Measurements from ENCODE around the gene SLC16A1. TPM values are rescaled to one million over a fixed set of nuclear protein-coding genes. Genes with fewer than 3 reads are reported as not detected.

Gene SLC16A1
- polyA plus RNA-seq, 1 experiment = 78.7 TPM

- no peaks in the 10 kb centered on the region for H3K27me3 ChIP-seq (ENCODE audit: control insufficient read depth, insufficient read depth, low read length)
- CTCF ChIA-PET = interaction anchor here (0.6 to 0.7 kb wide), 2 partner anchors 34 to 186 kb away, joined by 4 read pairs; partner anchors contain the start of gene SLC16A1
- no peak overlapping the region for H3K27ac ChIP-seq (ENCODE audit: low read depth, low read length)
- no peak for DNase-seq (ENCODE audit: low read depth, low spot score)
- POLR2A ChIA-PET = no interaction called here
- TF ChIP-seq, protein P1, sequence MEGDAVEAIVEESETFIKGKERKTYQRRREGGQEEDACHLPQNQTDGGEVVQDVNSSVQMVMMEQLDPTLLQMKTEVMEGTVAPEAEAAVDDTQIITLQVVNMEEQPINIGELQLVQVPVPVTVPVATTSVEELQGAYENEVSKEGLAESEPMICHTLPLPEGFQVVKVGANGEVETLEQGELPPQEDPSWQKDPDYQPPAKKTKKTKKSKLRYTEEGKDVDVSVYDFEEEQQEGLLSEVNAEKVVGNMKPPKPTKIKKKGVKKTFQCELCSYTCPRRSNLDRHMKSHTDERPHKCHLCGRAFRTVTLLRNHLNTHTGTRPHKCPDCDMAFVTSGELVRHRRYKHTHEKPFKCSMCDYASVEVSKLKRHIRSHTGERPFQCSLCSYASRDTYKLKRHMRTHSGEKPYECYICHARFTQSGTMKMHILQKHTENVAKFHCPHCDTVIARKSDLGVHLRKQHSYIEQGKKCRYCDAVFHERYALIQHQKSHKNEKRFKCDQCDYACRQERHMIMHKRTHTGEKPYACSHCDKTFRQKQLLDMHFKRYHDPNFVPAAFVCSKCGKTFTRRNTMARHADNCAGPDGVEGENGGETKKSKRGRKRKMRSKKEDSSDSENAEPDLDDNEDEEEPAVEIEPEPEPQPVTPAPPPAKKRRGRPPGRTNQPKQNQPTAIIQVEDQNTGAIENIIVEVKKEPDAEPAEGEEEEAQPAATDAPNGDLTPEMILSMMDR (IDR thresholded peaks at IDR 0.05; ENCODE audit: low read depth, low read length) = no peak
- H3K4me3 ChIP-seq (ENCODE audit: low read depth, low read length) = no peak overlapping the region
- no peaks in the 10 kb centered on the region for H3K9me3 ChIP-seq (ENCODE audit: control insufficient read depth, insufficient read depth, low read length)
Measured at GRCh38 chr1:112990271-112990670, 34.3 kb upstream of the SLC16A1 start.

DNA sequence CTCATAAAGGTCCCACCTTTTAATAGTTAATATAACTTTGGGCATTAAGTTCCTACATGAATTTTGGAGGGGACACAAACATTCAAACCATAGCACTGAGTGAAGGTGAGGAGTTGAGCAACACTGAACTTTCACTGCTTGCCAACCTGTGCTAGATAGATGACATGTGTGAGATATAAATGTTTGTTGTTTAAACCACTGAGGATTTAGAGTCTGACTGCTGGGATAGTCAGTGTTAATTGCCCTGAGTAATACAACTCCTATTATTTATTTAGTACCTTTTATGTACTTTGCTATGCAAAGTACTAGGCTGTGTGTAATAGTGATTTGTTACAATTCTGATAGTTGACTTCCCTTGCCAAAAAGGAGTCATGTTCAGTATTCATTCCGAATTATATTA is 32.4 kb upstream of the SLC16A1 start:
- Histone ChIP-seq H3K4me3 (ENCODE audit: low read depth, low read length) (no peak overlapping the region), H3K9me3 (ENCODE audit: control insufficient read depth, insufficient read depth, low read length) (no peaks in the 10 kb centered on the region), H3K27me3 (ENCODE audit: control insufficient read depth, insufficient read depth, low read length) (no peaks in the 10 kb centered on the region), H3K27ac (ENCODE audit: low read depth, low read length) (no peak overlapping the region)
- no peak for DNase-seq (ENCODE audit: low read depth, low spot score)
- TF ChIP-seq, protein P1 (IDR thresholded peaks at IDR 0.05; ENCODE audit: low read depth, low read length) = no peak
- ChIA-PET CTCF (no interaction called here), POLR2A (no interaction called here)

GRCh38 chr1:112985123-112985522 is 29.1 kb upstream of the SLC16A1 start:
- ChIA-PET CTCF (interaction anchor here (1.4 kb wide), 1 partner anchor 57 kb away, joined by 3 read pairs; no protein-coding TSS in a partner anchor), POLR2A (no interaction called here)
- Histone ChIP-seq H3K9me3 (ENCODE audit: control insufficient read depth, insufficient read depth, low read length) (no peaks in the 10 kb centered on the region), H3K27me3 (ENCODE audit: control insufficient read depth, insufficient read depth, low read length) (no peaks in the 10 kb centered on the region), H3K27ac (ENCODE audit: low read depth, low read length) (no peak overlapping the region), H3K4me3 (ENCODE audit: low read depth, low read length) (no peak overlapping the region)
- TF ChIP-seq, protein P1 (IDR thresholded peaks at IDR 0.05; ENCODE audit: low read depth, low read length) = no peak
- DNase-seq (ENCODE audit: low read depth, low spot score) = no peak

- POLR2A ChIA-PET = no interaction called here
- Histone ChIP-seq H3K4me3 (ENCODE audit: low read depth, low read length) (no peak overlapping the region), H3K27me3 (ENCODE audit: control insufficient read depth, insufficient read depth, low read length) (no peaks in the 10 kb centered on the region), H3K9me3 (ENCODE audit: control insufficient read depth, insufficient read depth, low read length) (no peaks in the 10 kb centered on the region), H3K27ac (ENCODE audit: low read depth, low read length) (no peak overlapping the region)
- TF ChIP-seq, protein P1 (IDR thresholded peaks at IDR 0.05; ENCODE audit: low read depth, low read length) = no peak
- CTCF ChIA-PET = interaction anchor here (1.3 kb wide), 1 partner anchor 89 kb away, joined by 4 read pairs; the partner anchor contains the start of gene LRIG2
- DNase-seq (ENCODE audit: low read depth, low spot score) = no peak
Measured at GRCh38 chr1:112983537-112984131, 27.6 kb upstream of the SLC16A1 start.

DNA sequence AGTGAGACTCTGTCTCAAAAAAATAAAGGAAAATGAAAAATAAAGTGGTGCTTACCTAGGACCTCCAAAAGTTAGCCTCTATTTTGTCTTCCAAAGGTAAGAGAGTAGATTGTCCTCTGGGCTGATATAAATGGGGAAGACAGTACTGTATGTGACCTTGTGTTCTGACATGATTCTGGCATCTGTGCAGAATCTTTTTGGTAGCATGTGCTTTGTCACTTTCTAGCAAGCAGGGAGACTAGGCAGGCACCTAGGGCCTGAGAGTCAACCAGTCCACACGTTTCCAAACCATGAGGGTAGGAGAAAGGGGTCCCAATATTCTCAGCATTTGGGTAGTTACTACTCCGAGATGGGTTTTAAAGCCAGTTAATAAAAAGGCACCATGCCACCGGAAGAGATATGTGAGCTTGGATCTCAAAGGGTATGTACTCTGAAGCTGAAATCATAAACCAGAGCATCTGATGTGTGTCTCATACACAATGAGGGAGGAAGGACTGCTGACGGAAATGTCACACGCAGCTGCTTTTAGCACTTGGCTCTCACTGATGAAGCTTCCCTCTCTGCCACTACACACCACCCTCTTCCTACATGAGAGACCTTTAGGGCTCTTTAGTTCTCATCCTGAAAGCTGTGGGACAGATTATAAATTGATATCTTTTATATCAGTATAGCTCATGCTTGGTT is 27.0 kb upstream of the SLC16A1 start:
- ChIA-PET CTCF (interaction anchor here (0.7 to 1.3 kb wide), 2 partner anchors 59 to 90 kb away, joined by 3 to 4 read pairs; partner anchors contain the start of gene LRIG2), POLR2A (no interaction called here)
- no peak for DNase-seq (ENCODE audit: low read depth, low spot score)

More for the DNA sequence above, 27.0 kb upstream of the SLC16A1 start:
- TF ChIP-seq, protein P1 (IDR thresholded peaks at IDR 0.05; ENCODE audit: low read depth, low read length) = no peak
- no peak overlapping the region for H3K4me3 ChIP-seq (ENCODE audit: low read depth, low read length)
- H3K9me3 ChIP-seq (ENCODE audit: control insufficient read depth, insufficient read depth, low read length) = no peaks in the 10 kb centered on the region
- no peaks in the 10 kb centered on the region for H3K27me3 ChIP-seq (ENCODE audit: control insufficient read depth, insufficient read depth, low read length)
- no peak overlapping the region for H3K27ac ChIP-seq (ENCODE audit: low read depth, low read length)

Measured in AG04450 (cell line).